ENCODE measurements around the gene PTPN3.

Gene PTPN3

GRCh38 chr9:109500421-109500974 is 2.4 kb upstream of the PTPN3 start:
- no peak for DNase-seq

- no peak for DNase-seq
Observed at GRCh38 chr9:109499631-109500410, 1.7 kb upstream of the PTPN3 start.

GRCh38 chr9:109499093-109499630 is 1.1 kb upstream of the PTPN3 start:
- DNase-seq, result no peak

- no peak for DNase-seq
Observed at GRCh38 chr9:109497226-109498153, 617 bp downstream of the PTPN3 start.

GRCh38 chr9:109496841-109497225 is 1.3 kb downstream of the PTPN3 start:
- no peak for DNase-seq

- DNase-seq, result no peak
Observed at GRCh38 chr9:109496218-109496617, 1.9 kb downstream of the PTPN3 start.

GRCh38 chr9:109493648-109494047 is 4.5 kb downstream of the PTPN3 start:
- no peak for DNase-seq

GRCh38 chr9:109491590-109491989 is 6.5 kb downstream of the PTPN3 start:
- no peak for DNase-seq

- no peak for DNase-seq
Observed at GRCh38 chr9:109488791-109489492, 9.2 kb downstream of the PTPN3 start.

- no peak for DNase-seq
Observed at GRCh38 chr9:109488351-109488750, 9.8 kb downstream of the PTPN3 start.

GRCh38 chr9:109487247-109487646 is 10.9 kb downstream of the PTPN3 start:
- DNase-seq, result no peak

GRCh38 chr9:109483744-109484429 is 14.2 kb downstream of the PTPN3 start:
- no peak for DNase-seq

GRCh38 chr9:109482391-109482916 is 15.7 kb downstream of the PTPN3 start:
- DNase-seq, result no peak

- DNase-seq, result no peak
Observed at GRCh38 chr9:109481856-109482255, 16.3 kb downstream of the PTPN3 start.

GRCh38 chr9:109479822-109480221 is 18.3 kb downstream of the PTPN3 start:
- no peak for DNase-seq

GRCh38 chr9:109478665-109479380 is 19.3 kb downstream of the PTPN3 start:
- no peak for DNase-seq

- no peak for DNase-seq
Observed at GRCh38 chr9:109478051-109478563, 20.0 kb downstream of the PTPN3 start.

- no peak for DNase-seq
Observed at GRCh38 chr9:109477258-109478050, 20.7 kb downstream of the PTPN3 start.

- DNase-seq, result no peak
Observed at GRCh38 chr9:109476642-109477257, 21.4 kb downstream of the PTPN3 start.

- no peak for DNase-seq
Observed at GRCh38 chr9:109475526-109475925, 22.6 kb downstream of the PTPN3 start.

Data from stimulated activated CD4-positive, alpha-beta T cell treated with anti-CD3 and anti-CD28 coated beads, Interleukin-4, amount 100 ng/mL, for 1 hour (primary cell).